ENCODE data around the gene TRHDE.

TRHDE gene

GRCh38 chr12:72293701-72294100 lies 21.5 kb downstream of the TRHDE start:
- H3K4me3 ChIP-seq (ENCODE audit: low read depth, low read length) = no peak overlapping the region
- no peak for TF ChIP-seq CTCF (IDR thresholded peaks at IDR 0.05; ENCODE audit: low read depth, low read length)

GRCh38 chr12:72295101-72295500 lies 22.9 kb downstream of the TRHDE start:
- no peak overlapping the region for H3K4me3 ChIP-seq (ENCODE audit: low read depth, low read length)
- TF ChIP-seq CTCF (IDR thresholded peaks at IDR 0.05; ENCODE audit: low read depth, low read length) = no peak

GRCh38 chr12:72295744-72296143 lies 23.6 kb downstream of the TRHDE start:
- H3K4me3 ChIP-seq (ENCODE audit: low read depth, low read length) = 0 out of 2 replicates have a peak overlapping the region, but pooled peaks have one; percentile 24
- TF ChIP-seq CTCF (IDR thresholded peaks at IDR 0.05; ENCODE audit: low read depth, low read length) = no peak

GRCh38 chr12:72296389-72296788 lies 24.2 kb downstream of the TRHDE start:
- 0 out of 2 replicates have a peak overlapping the region, but pooled peaks have one; percentile 24 for H3K4me3 ChIP-seq (ENCODE audit: low read depth, low read length)
- TF ChIP-seq CTCF (IDR thresholded peaks at IDR 0.05; ENCODE audit: low read depth, low read length) = no peak

- no peak overlapping the region for H3K4me3 ChIP-seq (ENCODE audit: low read depth, low read length)
- no peak for TF ChIP-seq CTCF (IDR thresholded peaks at IDR 0.05; ENCODE audit: low read depth, low read length)
These were observed 25.5 kb downstream of the TRHDE start for GRCh38 chr12:72297666-72298065.

GRCh38 chr12:72300728-72301127 lies 28.6 kb downstream of the TRHDE start:
- TF ChIP-seq CTCF (IDR thresholded peaks at IDR 0.05; ENCODE audit: low read depth, low read length) = no peak
- H3K4me3 ChIP-seq (ENCODE audit: low read depth, low read length) = no peak overlapping the region

- no peak for TF ChIP-seq CTCF (IDR thresholded peaks at IDR 0.05; ENCODE audit: low read depth, low read length)
These were observed 32.6 kb downstream of the TRHDE start for GRCh38 chr12:72304751-72305150.

More at GRCh38 chr12:72304751-72305150, 32.6 kb downstream of the TRHDE start:
- no peak overlapping the region for H3K4me3 ChIP-seq (ENCODE audit: low read depth, low read length)
